IMR-90 (cell line): ENCODE results near the gene FMNL1.

Experiments
- CEBPB ChIP-seq: IDR thresholded peaks from 2 replicates; pipeline ENCODE4 v1.6.1; 2012; ENCODE audit warnings: low read depth, low read length, improper control_type of control experiment
- POLR2A ChIP-seq: IDR thresholded peaks from 2 replicates; pipeline ENCODE4 v1.6.1; 2012; ENCODE audit warnings: mild to moderate bottlenecking, low read depth, low read length
- TF ChIP-seq, protein P1 (sequence below): conservative IDR thresholded peaks from 2 replicates; pipeline ENCODE4 v1.5.1; 2012; ENCODE audit warnings: mild to moderate bottlenecking, low read depth, low read length, improper control_type of control experiment

DNA sequence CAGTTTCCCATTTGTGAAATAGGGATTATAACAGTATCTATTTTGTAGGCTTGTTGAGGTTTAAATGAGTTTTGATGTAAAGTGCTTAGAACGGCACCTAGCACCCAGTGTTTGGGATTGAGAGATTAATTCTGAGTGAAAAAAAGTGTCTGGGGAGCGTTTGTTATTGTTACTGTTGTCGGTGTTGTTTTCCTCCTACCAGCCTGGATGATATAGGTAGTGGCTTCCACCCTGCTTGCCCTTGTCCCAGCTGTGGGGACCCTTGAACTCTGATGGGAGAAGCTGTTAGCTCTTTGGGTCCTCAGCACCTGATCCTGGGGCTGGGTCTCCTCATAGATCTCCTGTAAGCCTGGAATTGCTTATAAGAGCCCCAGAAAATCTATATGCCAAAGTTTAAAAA lies 4.9 kb downstream of the FMNL1 start:
- no peak for TF ChIP-seq POLR2A
- TF ChIP-seq, protein P1, sequence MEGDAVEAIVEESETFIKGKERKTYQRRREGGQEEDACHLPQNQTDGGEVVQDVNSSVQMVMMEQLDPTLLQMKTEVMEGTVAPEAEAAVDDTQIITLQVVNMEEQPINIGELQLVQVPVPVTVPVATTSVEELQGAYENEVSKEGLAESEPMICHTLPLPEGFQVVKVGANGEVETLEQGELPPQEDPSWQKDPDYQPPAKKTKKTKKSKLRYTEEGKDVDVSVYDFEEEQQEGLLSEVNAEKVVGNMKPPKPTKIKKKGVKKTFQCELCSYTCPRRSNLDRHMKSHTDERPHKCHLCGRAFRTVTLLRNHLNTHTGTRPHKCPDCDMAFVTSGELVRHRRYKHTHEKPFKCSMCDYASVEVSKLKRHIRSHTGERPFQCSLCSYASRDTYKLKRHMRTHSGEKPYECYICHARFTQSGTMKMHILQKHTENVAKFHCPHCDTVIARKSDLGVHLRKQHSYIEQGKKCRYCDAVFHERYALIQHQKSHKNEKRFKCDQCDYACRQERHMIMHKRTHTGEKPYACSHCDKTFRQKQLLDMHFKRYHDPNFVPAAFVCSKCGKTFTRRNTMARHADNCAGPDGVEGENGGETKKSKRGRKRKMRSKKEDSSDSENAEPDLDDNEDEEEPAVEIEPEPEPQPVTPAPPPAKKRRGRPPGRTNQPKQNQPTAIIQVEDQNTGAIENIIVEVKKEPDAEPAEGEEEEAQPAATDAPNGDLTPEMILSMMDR: no peak
- no peak for TF ChIP-seq CEBPB
